Measurements from ENCODE around the gene SUN1.

The SUN1 gene

DNA sequence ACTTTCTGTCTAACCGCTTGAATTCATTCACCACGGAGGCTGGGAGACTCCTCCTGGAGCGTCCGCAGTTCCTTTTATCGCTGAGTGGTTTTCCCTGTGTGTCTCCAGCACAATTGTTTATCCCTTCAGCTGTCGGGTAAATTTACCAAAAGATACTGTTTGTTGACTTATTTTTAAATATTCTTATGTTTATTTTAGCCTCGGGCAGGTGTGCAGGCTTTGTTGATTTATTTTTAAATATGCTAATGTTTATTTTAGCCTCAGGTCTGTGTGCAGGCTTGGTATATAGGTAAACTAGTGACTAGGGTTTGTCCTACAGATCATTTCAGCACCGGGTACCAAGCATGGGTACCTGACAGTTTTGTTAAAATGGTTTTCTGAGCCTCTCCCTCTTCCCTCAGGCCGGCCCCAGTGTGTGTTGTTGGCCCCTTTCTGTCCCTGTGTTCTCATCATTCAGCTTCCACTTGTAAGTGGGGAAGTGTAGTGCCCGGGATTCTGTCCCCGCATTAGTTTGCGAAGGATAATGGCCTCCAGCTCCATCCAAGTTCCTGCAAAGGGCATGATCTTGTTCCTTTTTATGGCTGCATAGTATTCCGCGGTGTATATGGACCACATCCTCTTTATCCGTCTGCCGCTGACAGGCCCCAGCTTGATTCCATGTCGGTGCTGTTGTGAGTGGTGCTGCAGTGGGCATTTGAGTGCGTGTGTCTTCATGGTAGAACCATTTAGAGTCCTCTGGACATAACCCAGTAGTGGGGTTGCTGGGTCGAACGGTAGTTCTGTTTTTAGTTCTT is 49.4 kb downstream of the SUN1 start:
- H3K9me3 Mint-ChIP-seq, result no peaks in the 10 kb centered on the region
- H3K27me3 Mint-ChIP-seq (ENCODE audit: low read depth, poor library complexity), result no peaks in the 10 kb centered on the region
- TF ChIP-seq, protein P1, sequence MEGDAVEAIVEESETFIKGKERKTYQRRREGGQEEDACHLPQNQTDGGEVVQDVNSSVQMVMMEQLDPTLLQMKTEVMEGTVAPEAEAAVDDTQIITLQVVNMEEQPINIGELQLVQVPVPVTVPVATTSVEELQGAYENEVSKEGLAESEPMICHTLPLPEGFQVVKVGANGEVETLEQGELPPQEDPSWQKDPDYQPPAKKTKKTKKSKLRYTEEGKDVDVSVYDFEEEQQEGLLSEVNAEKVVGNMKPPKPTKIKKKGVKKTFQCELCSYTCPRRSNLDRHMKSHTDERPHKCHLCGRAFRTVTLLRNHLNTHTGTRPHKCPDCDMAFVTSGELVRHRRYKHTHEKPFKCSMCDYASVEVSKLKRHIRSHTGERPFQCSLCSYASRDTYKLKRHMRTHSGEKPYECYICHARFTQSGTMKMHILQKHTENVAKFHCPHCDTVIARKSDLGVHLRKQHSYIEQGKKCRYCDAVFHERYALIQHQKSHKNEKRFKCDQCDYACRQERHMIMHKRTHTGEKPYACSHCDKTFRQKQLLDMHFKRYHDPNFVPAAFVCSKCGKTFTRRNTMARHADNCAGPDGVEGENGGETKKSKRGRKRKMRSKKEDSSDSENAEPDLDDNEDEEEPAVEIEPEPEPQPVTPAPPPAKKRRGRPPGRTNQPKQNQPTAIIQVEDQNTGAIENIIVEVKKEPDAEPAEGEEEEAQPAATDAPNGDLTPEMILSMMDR (IDR thresholded peaks at IDR 0.05), result no peak
- DNase-seq, result no peak
- H3K4me3 Mint-ChIP-seq, result no peak overlapping the region
- peaks cover 31% of the 10 kb centered on the region for H3K4me1 Mint-ChIP-seq
- peak overlapping the region; percentile 17 for H3K27ac Mint-ChIP-seq
- H3K36me3 Mint-ChIP-seq (ENCODE audit: low read depth), result peaks cover 12% of the 10 kb centered on the region

GRCh38 chr7:882336-883035 is 50.2 kb downstream of the SUN1 start:
- H3K36me3 Mint-ChIP-seq (ENCODE audit: low read depth), result peaks cover 12% of the 10 kb centered on the region
- H3K27me3 Mint-ChIP-seq (ENCODE audit: low read depth, poor library complexity), result no peaks in the 10 kb centered on the region
- TF ChIP-seq, protein P1 (IDR thresholded peaks at IDR 0.05), result no peak
- no peaks in the 10 kb centered on the region for H3K9me3 Mint-ChIP-seq
- H3K4me1 Mint-ChIP-seq, result peaks cover 31% of the 10 kb centered on the region
- peak overlapping the region; percentile 55 for H3K27ac Mint-ChIP-seq
- no peak for DNase-seq
- H3K4me3 Mint-ChIP-seq, result no peak overlapping the region

DNA sequence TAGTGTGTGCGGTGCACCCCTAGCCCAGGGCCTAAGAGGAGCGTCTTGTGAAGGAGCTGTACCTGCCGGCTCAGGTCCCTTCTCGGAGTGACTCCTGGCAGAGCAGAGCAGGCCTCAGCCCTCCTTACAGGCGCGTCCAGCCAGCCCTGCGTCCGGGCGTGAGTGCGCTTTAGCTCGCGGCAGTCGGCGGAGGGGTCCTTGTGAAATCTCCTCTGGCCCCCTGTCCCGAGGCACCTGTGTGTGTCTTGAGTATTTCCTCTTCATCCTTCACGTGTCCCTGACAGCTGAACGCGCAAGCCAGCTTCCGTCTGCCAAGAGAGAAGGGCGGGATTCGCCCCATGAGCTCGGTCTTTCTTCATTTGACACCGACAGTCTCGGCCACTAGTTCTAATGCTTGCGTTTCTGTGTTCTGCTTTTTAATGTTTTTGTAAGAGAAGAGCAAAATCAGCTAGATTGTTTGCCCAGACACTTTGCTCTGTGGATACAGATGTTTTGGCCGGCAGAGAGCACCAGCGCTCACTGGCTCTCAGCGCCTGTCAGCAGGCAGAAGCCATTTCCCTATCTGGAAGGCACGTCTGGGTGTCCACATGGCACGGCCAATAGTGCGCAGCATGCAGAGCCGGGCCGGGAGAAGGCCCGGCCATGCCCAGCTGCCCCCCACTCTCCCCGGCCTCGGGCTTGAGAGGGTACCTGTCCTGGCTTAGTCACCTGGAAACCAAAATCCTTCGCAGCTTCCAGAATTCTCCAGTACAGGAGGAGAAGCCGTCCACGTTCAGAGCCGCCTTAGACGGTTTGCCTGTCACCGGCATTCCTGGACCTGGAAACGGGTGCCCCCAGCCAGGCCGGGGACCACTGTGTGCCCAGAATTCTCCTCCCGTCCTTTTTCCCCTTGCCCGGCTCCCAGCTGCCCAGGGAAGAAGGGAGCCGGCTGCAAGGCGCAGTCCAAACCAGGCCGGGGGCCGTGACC is 51.1 kb downstream of the SUN1 start:
- TF ChIP-seq, protein P1 (IDR thresholded peaks at IDR 0.05), result no peak
- no peak for DNase-seq
- Mint-ChIP-seq H3K36me3 (ENCODE audit: low read depth) (peaks cover 19% of the 10 kb centered on the region), H3K27me3 (ENCODE audit: low read depth, poor library complexity) (no peaks in the 10 kb centered on the region), H3K9me3 (no peaks in the 10 kb centered on the region), H3K4me1 (peaks cover 27% of the 10 kb centered on the region), H3K27ac (peak overlapping the region; percentile 55), H3K4me3 (no peak overlapping the region)

GRCh38 chr7:884191-885003 is 52.1 kb downstream of the SUN1 start:
- H3K36me3 Mint-ChIP-seq (ENCODE audit: low read depth), result peaks cover 19% of the 10 kb centered on the region
- no peak overlapping the region for H3K4me3 Mint-ChIP-seq
- TF ChIP-seq, protein P1 (IDR thresholded peaks at IDR 0.05), result no peak
- no peaks in the 10 kb centered on the region for H3K9me3 Mint-ChIP-seq
- no peak for DNase-seq
- peaks cover 20% of the 10 kb centered on the region for H3K4me1 Mint-ChIP-seq
- peak overlapping the region; percentile 80 for H3K27ac Mint-ChIP-seq
- H3K27me3 Mint-ChIP-seq (ENCODE audit: low read depth, poor library complexity), result no peaks in the 10 kb centered on the region

DNA sequence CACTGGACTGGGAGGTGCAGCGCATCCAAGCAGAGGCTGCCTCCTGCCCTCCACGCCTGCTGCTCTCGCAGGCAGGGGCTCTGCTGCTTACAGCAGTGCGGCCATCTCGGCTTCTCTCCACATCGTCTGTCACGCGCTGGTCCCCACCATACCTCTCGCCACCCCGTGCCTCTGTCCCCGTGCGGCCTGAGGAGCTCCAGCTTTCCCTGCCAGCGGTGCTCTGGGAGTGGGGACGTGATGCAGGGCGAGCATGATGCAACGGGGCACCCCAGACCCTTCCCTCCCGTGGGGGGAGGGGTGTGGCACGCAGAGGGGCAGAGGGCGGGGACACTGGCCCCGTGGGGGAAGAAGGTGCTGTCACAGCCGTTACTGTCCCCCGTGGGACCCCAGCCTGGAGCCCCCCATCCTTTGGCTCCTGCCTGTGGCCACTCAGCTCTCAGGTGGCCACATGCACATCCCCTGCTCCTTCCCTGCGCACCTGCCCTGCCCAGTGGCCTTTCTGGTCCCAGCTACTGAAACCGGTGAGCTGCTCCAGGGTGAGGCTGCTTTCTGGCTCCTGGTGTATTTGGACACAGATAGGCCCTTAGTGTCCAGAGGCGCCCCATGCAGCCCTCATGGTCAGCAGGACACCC is 53.1 kb downstream of the SUN1 start:
- TF ChIP-seq, protein P1 (IDR thresholded peaks at IDR 0.05), result no peak
- no peak for DNase-seq
- no peaks in the 10 kb centered on the region for H3K9me3 Mint-ChIP-seq
- no peaks in the 10 kb centered on the region for H3K27me3 Mint-ChIP-seq (ENCODE audit: low read depth, poor library complexity)
- no peak overlapping the region for H3K4me3 Mint-ChIP-seq
- peaks cover 19% of the 10 kb centered on the region for H3K36me3 Mint-ChIP-seq (ENCODE audit: low read depth)
- no peak overlapping the region for H3K27ac Mint-ChIP-seq
- peaks cover 15% of the 10 kb centered on the region for H3K4me1 Mint-ChIP-seq

Data from nephron progenitor cell (in vitro differentiated cells).